ENCODE data around the gene DALRD3. TPM values are rescaled to one million over a fixed set of nuclear protein-coding genes. Genes with fewer than 3 reads are reported as not detected.

DALRD3 gene
- total RNA-seq, 1 experiment from 2014 or later, result 13.2 TPM

DNA sequence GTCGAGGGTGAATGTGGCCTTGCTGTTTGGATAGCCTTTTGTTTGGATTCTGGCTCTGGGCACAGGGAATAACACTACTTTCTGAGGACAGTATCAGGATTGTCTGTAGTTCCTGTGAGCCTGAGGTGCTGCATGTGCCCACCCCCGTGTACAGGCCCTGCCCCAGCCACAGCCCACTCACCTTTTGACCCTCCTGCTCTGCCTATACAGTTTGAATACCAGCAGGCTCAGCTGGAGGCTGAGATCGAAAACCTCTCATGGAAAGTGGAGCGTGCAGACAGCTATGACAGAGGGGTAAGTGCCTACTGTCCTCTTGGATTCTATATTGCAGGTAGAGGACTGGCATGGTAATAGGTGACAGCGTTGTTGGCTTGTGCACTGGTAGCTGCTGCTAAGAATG, 35.7 kb downstream of the DALRD3 start:
- BruUV-seq (replicated peaks), result no TSS peak
- no peak for DNase-seq (ENCODE audit: low spot score)
- intact Hi-C loops (cut with micrococcal nuclease; ENCODE audit: unreplicated experiment), result no loop called here
- TF ChIP-seq, protein P1, sequence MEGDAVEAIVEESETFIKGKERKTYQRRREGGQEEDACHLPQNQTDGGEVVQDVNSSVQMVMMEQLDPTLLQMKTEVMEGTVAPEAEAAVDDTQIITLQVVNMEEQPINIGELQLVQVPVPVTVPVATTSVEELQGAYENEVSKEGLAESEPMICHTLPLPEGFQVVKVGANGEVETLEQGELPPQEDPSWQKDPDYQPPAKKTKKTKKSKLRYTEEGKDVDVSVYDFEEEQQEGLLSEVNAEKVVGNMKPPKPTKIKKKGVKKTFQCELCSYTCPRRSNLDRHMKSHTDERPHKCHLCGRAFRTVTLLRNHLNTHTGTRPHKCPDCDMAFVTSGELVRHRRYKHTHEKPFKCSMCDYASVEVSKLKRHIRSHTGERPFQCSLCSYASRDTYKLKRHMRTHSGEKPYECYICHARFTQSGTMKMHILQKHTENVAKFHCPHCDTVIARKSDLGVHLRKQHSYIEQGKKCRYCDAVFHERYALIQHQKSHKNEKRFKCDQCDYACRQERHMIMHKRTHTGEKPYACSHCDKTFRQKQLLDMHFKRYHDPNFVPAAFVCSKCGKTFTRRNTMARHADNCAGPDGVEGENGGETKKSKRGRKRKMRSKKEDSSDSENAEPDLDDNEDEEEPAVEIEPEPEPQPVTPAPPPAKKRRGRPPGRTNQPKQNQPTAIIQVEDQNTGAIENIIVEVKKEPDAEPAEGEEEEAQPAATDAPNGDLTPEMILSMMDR (conservative IDR thresholded peaks at IDR 0.05; ENCODE audit: low read depth, low read length), result no peak
- no peak for TF ChIP-seq EZH2 (IDR thresholded peaks at IDR 0.05; ENCODE audit: borderline replicate concordance, low read depth, low read length, poor library complexity, severe bottlenecking)
- POLR2A ChIA-PET (ENCODE audit: low non-redundant PET), result no interaction called here
- H3K4me3 ChIP-seq (ENCODE audit: low read depth, low read length, poor library complexity, severe bottlenecking), result no peak overlapping the region
- H3K27ac ChIP-seq (ENCODE audit: low read depth, low read length, poor library complexity, severe bottlenecking), result no peak overlapping the region
- CTCF ChIA-PET, result no interaction called here
- no peaks in the 10 kb centered on the region for H3K4me1 ChIP-seq (ENCODE audit: insufficient read depth, low read length, poor library complexity, severe bottlenecking)
- no peaks in the 10 kb centered on the region for H3K9me3 ChIP-seq (ENCODE audit: low read depth, low read length, poor library complexity, severe bottlenecking)
- peaks cover 5% of the 10 kb centered on the region for H3K36me3 ChIP-seq (ENCODE audit: insufficient read depth, low read length, poor library complexity, severe bottlenecking)
- H3K27me3 ChIP-seq (replicated peaks; ENCODE audit: insufficient read depth, low read depth, low read length, poor library complexity), result no peaks in the 10 kb centered on the region

DNA sequence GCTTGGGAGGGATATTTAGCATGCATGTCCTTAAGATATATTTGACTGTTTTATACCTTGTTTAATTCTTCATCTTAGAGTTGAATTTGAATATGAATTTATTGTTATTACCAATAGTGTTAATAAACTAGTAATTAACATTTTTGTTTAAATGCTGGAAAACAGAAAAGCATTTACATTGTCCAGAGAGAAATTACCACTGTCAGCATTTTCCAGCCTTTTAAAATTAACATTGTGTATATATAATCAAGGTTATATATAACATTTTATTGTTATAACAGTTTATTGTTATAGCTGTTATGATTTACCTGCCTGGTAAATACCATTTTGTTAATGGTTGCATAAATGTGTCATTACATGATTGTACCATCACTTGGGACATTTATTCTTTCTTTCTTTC, 36.4 kb downstream of the DALRD3 start:
- peaks cover 5% of the 10 kb centered on the region for H3K36me3 ChIP-seq (ENCODE audit: insufficient read depth, low read length, poor library complexity, severe bottlenecking)
- CTCF ChIA-PET, result no interaction called here

DNA sequence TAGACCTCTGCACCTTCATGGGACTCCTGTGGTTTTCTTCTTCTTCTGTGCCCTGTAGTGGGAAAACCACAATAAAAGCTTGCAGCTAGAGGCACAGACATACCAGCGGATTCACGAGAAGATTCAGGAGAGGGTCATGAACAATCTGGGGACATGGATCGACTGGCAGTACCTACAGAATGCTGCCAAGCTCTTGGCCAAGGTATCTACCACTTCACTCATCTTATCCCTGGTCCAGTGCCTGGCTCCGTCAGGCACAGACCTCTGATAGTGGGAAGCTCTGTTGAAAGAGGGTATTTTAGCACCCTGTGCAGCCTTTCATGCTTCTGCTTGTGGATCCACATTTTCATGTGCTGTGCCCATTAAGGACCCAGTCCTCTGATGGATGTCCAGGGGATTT, 38.1 kb downstream of the DALRD3 start:
- POLR2A ChIA-PET (ENCODE audit: low non-redundant PET), result no interaction called here
- TF ChIP-seq, protein P1 (conservative IDR thresholded peaks at IDR 0.05; ENCODE audit: low read depth, low read length), result no peak
- no peak for TF ChIP-seq EZH2 (IDR thresholded peaks at IDR 0.05; ENCODE audit: borderline replicate concordance, low read depth, low read length, poor library complexity, severe bottlenecking)
- no peak for DNase-seq (ENCODE audit: low spot score)
- CTCF ChIA-PET, result no interaction called here
- Histone ChIP-seq H3K4me1 (ENCODE audit: insufficient read depth, low read length, poor library complexity, severe bottlenecking) (no peaks in the 10 kb centered on the region), H3K36me3 (ENCODE audit: insufficient read depth, low read length, poor library complexity, severe bottlenecking) (peaks cover 5% of the 10 kb centered on the region), H3K27ac (ENCODE audit: low read depth, low read length, poor library complexity, severe bottlenecking) (no peak overlapping the region), H3K27me3 (replicated peaks; ENCODE audit: insufficient read depth, low read depth, low read length, poor library complexity) (no peaks in the 10 kb centered on the region), H3K9me3 (ENCODE audit: low read depth, low read length, poor library complexity, severe bottlenecking) (no peaks in the 10 kb centered on the region), H3K4me3 (ENCODE audit: low read depth, low read length, poor library complexity, severe bottlenecking) (no peak overlapping the region)
- no TSS peak for BruUV-seq (replicated peaks)
- intact Hi-C loops (cut with micrococcal nuclease; ENCODE audit: unreplicated experiment), result no loop called here

More for the DNA sequence above, 36.4 kb downstream of the DALRD3 start:
- Histone ChIP-seq H3K4me3 (ENCODE audit: low read depth, low read length, poor library complexity, severe bottlenecking) (no peak overlapping the region), H3K27me3 (replicated peaks; ENCODE audit: insufficient read depth, low read depth, low read length, poor library complexity) (no peaks in the 10 kb centered on the region), H3K9me3 (ENCODE audit: low read depth, low read length, poor library complexity, severe bottlenecking) (no peaks in the 10 kb centered on the region), H3K4me1 (ENCODE audit: insufficient read depth, low read length, poor library complexity, severe bottlenecking) (no peaks in the 10 kb centered on the region), H3K27ac (ENCODE audit: low read depth, low read length, poor library complexity, severe bottlenecking) (no peak overlapping the region)
- intact Hi-C loops (cut with micrococcal nuclease; ENCODE audit: unreplicated experiment), result no loop called here
- no TSS peak for BruUV-seq (replicated peaks)
- DNase-seq (ENCODE audit: low spot score), result no peak
- no peak for TF ChIP-seq EZH2 (IDR thresholded peaks at IDR 0.05; ENCODE audit: borderline replicate concordance, low read depth, low read length, poor library complexity, severe bottlenecking)
- TF ChIP-seq, protein P1 (conservative IDR thresholded peaks at IDR 0.05; ENCODE audit: low read depth, low read length), result no peak
- POLR2A ChIA-PET (ENCODE audit: low non-redundant PET), result no interaction called here

Data from A673 (cell line).